Stimulated activated CD4-positive, alpha-beta T cell treated with anti-CD3 and anti-CD28 coated beads, TNF-alpha, amount 100 ng/mL, for 4 hours (primary cell): ENCODE measurements around the gene CTCFL.
"Not testable (repeated sequence)": the region's sequence is repeated elsewhere in the genome, so short reads cannot be mapped to it uniquely, and the experiment has no call there.

Source experiments
- DNase-seq, 3 experiments: peaks; one replicate each; pipeline ENCODE4 v3.0.0-alpha.2; 2020; ENCODE audit warnings: low read depth in 3 of 3

The CTCFL gene

GRCh38 chr20:57507477-57507876, 17.5 kb downstream of the CTCFL start:
- no peak for DNase-seq

- no peak for DNase-seq
Measured at GRCh38 chr20:57505979-57506378, 19.0 kb downstream of the CTCFL start.

DNA sequence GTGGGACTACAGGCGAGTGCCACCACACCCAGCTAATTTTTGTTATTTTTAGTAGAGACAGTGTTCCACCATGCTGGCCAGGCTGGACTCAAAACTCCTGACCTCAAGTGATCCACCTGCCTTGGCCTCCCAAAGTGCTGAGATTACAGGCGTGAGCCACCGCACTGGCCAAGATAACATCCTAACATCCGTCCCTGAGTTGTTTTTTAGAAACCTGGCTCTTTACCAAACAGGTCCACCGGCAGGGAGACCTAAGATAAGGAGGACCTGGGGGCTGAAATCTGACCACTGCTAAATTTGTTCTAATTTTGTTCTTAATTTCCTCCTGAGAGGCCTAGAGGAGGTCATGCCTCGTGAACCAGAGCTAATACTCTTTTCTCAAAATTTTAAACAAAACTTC, 20.5 kb downstream of the CTCFL start:
- no peak for DNase-seq

- DNase-seq, result no peak
Measured at GRCh38 chr20:57503035-57503658, 21.8 kb downstream of the CTCFL start.

DNA sequence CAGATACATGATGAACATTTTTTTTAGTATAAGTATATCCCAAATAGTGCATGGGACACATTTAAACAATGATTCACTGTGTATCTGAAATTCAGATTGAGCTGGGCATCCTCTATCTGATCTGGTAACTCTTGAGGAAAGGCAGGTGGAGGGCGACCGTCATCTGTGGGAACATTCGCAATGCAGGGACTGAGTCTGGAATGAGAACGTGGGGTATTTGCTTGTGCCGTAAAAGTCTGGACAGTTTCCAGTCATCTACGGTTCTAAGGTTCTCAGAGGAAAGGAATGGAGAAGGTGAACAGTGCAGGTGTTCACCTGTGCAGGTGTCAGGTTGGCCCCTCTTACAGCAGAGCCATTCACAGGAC, 22.6 kb downstream of the CTCFL start:
- DNase-seq, result no peak

DNA sequence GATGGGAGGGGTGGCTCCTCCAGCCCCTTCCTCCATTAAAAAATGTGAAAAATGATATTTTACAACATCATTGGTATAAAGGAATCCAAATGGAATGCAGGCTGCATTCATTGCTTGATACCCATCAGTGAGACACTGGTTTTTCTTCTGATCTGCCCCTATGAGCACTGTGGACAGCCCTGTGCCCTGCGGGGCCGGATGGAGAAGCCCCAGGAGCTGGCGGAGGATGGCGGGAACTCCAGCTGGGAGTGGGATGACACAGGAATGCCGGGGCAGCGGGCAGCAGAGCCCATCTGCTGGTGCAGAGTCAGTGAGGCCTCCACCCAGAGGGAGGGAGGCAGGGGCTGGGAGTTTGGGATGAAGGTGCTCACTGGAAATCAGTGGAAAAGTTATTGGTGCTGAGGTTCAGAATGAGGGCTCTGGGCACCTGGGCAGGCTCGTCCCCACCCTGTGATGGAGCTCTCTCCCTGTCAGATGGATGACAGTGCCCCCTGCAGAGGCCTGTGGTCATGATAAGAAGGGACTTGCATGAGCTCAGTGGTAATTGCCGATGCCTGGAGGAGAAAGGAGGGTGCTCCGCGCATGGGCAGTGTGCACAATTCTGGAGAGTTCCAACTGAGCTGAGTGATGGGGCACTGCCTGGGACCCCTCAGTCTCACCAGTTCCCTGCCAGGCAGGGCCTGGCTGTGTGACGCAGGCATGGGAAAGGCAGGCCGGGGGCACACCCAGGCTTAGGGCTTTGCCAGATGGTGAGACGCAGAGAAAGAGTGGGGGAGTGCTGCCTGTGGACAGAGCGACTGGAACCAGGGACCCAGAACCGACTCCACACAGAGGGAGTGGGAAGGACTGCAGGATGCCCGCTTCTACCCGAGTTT, 23.2 kb downstream of the CTCFL start:
- no peak for DNase-seq

DNA sequence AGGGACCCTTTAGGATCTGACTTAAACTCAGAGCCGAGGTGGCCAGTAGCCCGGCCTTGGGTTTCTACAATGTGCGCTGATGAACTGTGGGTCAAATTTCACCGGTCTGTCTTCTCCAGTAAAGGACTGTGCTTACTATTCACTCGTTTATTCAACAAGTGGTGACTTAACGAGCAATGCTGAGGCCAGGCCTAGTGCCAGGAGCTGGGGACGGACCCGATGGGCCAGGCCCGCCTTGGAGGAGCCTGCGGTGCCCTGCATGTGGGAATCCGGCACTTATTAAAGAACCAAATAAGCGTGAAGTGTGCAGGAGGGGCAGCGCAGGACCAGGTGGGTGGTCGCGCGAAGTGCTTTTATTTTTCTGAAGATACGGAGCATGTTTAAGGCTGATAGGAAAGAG, 24.0 kb downstream of the CTCFL start:
- DNase-seq, result no peak

GRCh38 chr20:57500235-57500634, 24.7 kb downstream of the CTCFL start:
- DNase-seq, result no peak

GRCh38 chr20:57499676-57500075, 25.3 kb downstream of the CTCFL start:
- DNase-seq, result no peak

DNA sequence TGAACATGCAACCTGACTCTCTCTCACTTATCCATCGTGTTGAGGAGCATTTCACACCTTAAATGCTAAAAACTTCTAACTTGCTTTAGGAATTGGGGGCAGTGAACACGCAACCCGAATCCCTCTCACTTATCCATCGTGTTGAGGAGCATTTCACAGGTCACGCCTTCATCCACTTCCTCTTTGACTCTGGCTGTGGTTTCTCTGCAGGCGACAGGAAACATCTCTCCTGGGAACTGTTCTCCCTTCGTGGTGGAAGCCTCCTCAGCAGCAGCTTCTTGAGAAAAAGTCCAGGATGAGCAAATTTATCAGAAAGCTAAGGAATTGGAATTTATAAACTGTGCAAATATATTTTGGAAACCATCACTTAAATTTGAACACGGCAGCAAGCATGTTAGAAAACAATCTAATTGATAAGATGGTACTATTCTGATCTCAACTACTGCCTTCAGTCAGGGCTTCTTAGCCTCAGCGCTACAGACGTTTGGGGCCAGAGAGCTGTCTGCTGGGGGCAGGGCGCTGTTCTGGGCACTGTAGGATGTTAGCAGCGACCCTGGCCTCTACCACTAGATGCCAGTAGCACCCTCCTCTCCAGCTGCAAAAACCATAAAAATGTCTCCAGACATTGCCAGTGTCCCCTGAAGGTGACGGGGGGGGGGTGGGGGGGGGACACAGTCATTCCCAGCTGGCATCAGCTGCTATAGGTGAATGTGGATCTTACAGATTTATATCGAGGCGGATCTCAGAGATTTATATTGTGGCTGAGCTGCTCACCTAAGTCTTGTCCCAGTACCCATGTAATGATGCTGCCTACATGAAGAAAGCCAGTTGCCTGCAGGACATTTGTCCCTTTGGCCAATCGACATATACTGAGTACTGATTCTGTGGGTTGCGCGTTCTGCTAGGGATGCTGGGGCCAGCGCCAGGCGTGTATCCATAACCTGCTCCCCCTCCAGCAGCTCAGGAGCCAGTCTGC, 26.2 kb downstream of the CTCFL start:
- peak in 1 of 3 experiments; percentile 4 for DNase-seq

DNA sequence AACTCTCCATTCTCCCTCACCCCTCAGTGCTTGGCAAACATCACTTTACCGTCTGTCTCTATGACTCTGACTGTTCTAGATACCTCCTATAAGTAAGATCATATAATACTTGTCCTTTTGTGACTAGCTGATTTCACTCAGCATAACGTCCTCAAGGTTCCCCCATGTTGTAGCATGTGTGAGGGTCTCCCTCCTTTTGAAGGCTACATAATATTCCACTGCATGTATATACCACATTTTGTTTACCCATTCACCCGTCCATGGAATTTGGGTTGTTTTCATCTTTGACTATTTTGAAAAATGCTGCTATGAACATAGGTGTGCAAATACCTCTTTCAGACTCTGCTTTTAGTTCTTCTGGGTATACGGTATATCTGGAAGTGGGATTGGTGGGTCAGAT, 28.3 kb downstream of the CTCFL start:
- no peak for DNase-seq

GRCh38 chr20:57495978-57496377, 29.0 kb downstream of the CTCFL start:
- no peak for DNase-seq

DNA sequence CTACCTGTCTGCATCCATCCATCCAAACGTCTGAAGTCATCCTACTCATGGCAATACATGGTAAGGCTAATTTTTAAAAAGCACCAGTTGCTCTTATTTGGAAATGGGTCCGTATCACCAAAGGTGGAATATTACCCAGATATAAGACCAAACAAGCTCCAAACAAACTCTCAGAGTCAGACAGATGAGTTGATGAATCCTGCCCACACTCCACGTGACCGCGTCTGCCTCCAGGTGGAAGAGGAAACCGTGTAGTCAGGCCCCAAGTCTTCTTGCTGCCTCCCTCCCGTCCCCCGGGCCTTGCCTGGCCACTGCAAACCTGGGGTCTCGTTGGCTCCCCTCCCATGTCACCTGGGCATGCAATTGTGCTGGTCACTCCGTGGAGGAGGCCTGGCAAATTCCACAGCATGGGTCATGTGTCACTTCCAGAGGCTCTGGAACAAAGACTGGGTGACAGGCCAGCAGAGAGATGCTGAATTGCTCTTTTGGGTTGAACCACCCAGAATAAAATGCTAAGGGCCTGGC, 31.8 kb downstream of the CTCFL start:
- DNase-seq, result no peak

GRCh38 chr20:57491373-57491772, 33.6 kb downstream of the CTCFL start:
- DNase-seq, result no peak

GRCh38 chr20:57488277-57488676, 36.7 kb downstream of the CTCFL start:
- DNase-seq, result not testable (repeated sequence)

DNA sequence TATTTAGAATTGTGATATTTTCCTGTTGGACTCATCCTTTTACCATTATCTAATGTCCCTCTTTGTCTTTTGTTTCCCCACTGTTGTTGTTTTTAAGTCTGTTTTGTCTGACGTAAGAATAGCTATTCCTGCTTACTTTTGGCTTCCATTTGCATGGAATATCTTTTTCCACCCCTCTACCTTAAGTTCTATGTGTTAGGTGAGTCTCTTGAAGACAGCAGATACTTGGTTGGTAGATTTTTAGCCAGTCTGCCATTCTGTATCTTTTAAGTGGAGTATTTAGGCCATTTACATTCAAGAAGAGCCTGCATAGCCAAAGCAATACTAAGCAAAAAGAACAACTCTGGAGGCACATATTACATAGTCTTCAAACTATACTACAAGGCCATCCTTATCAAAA, 39.2 kb downstream of the CTCFL start:
- DNase-seq, result no peak

DNA sequence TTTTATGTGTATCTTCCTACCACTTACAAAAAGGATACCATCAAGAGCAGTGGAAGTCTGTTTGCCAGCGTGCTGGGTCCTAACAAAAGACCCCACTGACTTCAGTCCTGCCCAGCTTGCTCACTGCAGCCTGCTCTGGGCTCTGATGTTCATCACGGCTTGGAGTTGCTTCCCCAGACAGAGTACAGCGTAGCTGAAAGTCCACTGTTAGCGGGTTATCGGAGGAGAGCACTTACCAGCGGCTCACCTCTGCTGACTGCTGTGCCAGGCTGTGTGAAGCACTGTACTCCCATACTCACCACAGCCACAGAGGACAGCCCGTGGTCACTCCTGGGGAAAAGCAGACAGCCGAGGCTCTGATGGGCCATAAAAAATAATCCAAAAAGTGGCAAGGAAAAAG, 40.2 kb downstream of the CTCFL start:
- no peak for DNase-seq

DNA sequence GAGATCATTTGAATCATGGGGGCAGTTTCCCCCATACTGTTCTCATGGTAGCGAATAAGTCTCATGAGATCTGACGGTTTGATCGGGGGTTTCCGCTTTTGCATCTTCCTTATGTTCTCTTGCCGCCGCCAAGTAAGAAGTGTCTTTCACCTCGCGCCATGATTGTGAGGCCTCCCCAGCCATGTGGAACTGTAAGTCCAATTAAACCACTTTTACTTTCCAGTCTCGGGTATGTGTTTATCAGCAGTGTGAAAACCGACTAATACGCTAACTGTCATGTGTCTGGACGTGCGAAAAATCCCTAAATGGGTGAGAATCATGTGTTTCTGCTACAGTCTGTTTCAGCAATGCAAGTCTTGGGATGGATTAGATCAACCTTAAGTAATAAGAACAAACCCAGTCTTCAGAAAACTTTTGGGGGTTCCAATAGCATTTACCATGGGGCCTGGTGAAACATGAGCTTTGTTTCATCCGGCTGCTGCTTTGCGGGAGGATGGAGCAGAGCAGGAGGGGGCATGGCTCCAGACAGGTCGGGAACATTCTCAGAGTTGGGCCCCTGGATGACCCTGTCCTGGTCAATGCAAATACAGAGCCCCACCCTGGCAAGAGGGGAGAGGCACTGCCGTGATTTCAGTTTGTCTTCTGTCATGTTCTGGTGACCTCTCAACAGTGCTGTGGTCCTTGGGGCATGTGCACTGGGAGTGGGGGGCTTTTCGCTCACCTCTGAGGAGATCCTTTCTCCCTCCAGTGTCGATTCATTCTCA, 41.5 kb downstream of the CTCFL start:
- DNase-seq, result no peak

GRCh38 chr20:57482796-57483195, 42.1 kb downstream of the CTCFL start:
- DNase-seq, result no peak

DNA sequence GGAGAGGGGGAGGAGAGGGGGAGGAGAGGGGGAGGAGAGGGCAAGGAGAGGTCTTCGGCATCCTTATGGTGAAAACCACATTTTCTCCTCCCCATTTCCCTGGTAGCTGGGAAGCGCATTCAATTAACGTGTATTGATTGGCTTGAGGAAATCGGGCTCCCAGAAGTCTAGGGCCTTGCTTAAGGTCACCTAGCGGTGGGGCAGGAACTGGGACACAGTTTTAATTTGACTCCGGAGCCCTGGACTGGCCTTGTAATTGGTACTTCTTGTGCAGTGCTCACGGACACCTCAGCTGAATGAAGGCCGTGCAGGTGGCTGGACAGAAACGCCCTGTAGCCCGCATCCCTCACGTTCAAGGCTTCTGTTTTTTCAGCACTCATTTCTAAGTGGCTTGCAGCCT, 42.8 kb downstream of the CTCFL start:
- no peak for DNase-seq

DNA sequence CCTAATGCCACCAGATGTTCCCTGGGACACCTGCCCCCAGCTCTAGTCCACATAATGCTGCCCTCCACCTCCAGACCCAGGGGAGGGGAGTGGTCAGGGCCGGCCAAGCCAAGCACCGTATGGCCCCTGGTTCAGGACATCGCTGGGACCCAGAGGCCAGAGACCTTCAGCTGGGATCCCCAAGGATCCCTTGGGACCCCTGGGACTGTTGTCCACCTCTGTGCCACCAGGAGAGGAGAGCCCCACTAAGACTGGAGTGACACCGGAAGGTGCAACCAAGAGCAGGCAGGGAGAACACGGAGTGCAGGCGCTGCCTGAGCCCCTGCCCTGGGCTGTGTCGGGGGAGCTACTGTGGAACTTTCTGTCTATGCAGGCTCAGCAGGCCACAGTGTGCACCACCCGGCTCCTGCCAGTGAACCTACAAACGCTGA, 43.6 kb downstream of the CTCFL start:
- DNase-seq, result no peak
